HG02852 (cell line): ENCODE measurements around the gene HIVEP2.

ENCODE experiments used
- ATAC-seq: cut with Tn5 transposase; IDR thresholded peaks from one replicate; pipeline ENCODE4 v1.9.1; 2021; ENCODE audit warnings: mild to moderate bottlenecking, moderate library complexity; ENCODE audit not compliant: unreplicated experiment

The HIVEP2 gene

GRCh38 chr6:142896732-142897131 is 48.2 kb downstream of the HIVEP2 start:
- ATAC-seq, result no peak

- ATAC-seq, result no peak
These were observed 51.9 kb downstream of the HIVEP2 start for GRCh38 chr6:142893088-142893487.

GRCh38 chr6:142892254-142893021 is 52.5 kb downstream of the HIVEP2 start:
- ATAC-seq, result no peak

GRCh38 chr6:142891454-142891853 is 53.5 kb downstream of the HIVEP2 start:
- ATAC-seq, result no peak

GRCh38 chr6:142888456-142888855 is 56.5 kb downstream of the HIVEP2 start:
- ATAC-seq, result no peak

DNA sequence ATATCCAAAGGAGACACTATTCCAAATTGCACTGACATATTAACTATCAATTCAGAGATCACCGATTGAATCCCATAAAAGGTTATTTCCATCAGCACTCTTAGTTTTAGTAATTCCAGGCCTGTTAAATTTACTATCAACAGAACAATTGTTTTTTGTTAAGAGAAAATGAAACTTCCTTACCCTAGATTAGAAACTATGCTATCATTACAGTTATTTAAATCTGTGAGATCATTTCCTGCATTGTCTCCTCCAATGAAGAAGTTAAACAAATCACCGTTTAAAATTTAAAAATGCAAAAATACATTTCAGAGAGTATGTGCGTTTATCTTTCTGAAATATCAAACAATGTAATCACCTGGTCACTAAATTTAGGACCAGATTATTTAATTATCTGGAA is 57.5 kb downstream of the HIVEP2 start:
- ATAC-seq, result no peak

DNA sequence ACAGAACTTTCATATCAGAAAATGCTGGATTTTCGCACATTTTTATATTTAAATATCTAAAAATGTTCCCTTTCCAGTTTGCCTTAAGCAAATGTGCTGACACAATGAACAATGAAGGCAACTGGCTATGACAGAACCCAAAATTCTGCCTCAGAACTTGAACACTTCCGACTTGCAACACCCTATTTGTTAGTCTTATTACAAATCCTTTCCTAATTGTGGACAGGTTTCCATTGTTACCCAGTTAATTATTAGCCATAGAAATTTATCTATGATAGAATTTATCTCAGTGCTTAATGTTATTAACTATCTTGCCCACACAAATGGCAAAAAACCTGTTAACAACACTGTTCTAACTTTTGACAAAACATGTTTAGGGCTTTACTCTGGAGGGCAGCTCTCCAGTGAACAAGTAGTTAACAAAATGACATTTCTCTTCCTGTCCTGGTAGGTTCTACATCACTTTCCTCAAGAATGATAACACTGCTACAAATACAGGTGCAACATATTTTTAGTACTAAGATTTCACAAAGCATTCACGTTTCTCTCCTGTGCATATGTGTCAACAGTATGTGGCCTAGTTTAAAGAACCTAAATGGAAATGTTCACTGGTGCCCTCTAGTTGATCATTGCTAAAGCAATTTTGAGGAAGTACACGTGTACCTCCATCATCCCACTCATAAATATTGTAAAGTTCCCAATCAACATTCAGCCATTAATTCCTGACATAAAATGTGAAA is 58.4 kb downstream of the HIVEP2 start:
- ATAC-seq, result peak; percentile 76

GRCh38 chr6:142885182-142885867 is 59.7 kb downstream of the HIVEP2 start:
- peak; percentile 60 for ATAC-seq

GRCh38 chr6:142884214-142885035 is 60.6 kb downstream of the HIVEP2 start:
- no peak for ATAC-seq

GRCh38 chr6:142883011-142883410 is 62.0 kb downstream of the HIVEP2 start:
- no peak for ATAC-seq

GRCh38 chr6:142881761-142882160 is 63.2 kb downstream of the HIVEP2 start:
- no peak for ATAC-seq

DNA sequence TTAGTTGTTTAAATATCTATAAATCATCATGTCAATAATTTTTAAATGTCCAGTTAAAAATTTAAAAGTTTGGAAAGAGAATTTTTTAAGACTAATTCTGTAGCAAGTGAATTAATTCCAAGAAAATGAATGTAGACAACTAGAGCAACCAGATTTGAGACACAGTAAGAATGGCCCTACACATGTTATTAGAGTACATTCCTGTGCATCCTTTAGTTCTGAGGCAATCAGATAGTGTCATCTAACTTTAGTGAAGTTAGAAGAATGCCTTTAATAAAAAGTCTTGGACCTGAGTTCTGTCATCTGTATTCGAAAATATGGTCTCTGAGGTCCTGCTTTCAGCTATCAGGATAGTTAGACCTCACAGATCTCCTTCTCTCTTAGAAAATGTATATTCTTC is 63.7 kb downstream of the HIVEP2 start:
- ATAC-seq, result no peak

GRCh38 chr6:142880201-142880600 is 64.8 kb downstream of the HIVEP2 start:
- no peak for ATAC-seq

- no peak for ATAC-seq
These were observed 65.4 kb downstream of the HIVEP2 start for GRCh38 chr6:142879527-142879926.

GRCh38 chr6:142879076-142879475 is 65.9 kb downstream of the HIVEP2 start:
- ATAC-seq, result no peak

GRCh38 chr6:142878407-142878806 is 66.6 kb downstream of the HIVEP2 start:
- ATAC-seq, result no peak

DNA sequence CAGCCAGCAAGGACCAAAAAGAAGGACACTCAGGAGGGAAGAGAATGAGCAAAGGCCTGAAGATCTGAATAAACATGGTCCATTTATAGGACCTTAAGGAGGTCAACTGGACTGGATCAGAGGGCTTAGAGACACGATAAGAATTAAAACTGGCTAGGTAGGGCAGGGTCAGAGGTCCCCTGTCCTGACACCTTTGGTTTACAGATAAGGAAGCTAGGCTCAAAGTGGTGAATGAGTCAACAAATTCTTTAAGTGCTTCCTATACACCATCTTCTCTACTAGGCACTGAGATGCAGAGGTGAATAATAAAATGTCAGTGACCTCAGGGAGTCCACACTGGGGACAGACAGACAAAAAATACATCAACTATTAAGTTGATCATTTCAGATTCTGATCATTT is 70.3 kb downstream of the HIVEP2 start:
- ATAC-seq, result no peak

DNA sequence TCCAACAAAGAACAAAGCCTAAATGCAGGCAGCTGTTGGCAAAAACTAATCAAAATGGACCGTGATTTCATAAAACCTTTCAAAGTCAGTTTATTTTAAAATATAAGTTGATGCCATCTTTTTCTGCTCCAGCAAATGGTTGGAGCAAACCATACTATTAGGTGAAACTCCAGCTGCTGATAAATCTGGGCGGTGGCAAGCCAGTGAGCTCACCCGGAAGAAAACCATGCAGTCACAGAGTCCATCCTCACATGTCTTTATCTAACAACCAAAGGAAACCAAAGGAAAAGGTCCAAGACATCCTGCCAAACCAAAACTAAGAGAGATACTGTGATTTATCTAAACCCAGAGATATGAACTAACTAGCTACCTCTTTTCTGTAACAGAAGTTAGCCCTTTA is 72.6 kb downstream of the HIVEP2 start:
- ATAC-seq, result no peak

- ATAC-seq, result peak; percentile 96
These were observed 73.1 kb downstream of the HIVEP2 start for GRCh38 chr6:142871910-142872331.

DNA sequence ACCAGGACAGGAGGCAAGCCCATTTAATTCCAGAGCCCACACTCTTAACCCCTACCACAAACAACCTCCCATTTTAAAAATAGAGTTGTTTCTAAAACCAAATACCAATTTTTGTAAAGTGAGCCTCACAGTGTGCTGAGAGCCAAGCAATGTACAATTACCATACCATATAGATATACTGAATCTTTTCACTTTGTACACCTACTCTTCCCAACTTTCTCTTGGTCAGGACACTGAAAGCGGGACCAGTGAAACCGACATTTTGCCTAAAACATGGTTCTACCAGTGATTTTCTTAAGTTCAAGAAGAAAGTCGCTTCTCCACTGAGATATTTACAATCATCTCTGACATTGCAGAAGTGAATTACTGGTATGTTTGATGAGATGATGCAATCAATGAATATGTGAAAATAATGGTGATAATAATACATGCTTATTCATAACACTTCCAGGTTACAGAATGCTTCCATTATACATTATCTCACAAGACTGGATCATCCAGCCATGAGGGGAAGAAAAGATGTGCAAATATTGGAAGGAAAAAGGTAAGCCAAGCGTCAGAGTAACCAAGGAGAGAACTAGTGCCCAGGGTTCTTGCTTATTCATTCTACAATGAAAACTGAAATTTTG is 74.1 kb downstream of the HIVEP2 start:
- ATAC-seq, result no peak
